ENCODE measurements around the gene OSBPL1A. TPM values are rescaled to one million over a fixed set of nuclear protein-coding genes. Genes with fewer than 3 reads are reported as not detected.
A peak's percentile ranks its signal among the peaks of the same experiment; 100 is the strongest.
"Not testable (repeated sequence)": the region's sequence is repeated elsewhere in the genome, so short reads cannot be mapped to it uniquely, and the experiment has no call there.

Gene OSBPL1A
- total RNA-seq, 1 experiment from 2014 or later = 35.4 TPM

- no peak for DNase-seq (ENCODE audit: low read depth)
These were observed 210.6 kb downstream of the OSBPL1A start for GRCh38 chr18:24187049-24187448.

- DNase-seq (ENCODE audit: low read depth) = no peak
These were observed 211.8 kb downstream of the OSBPL1A start for GRCh38 chr18:24185805-24186204.

GRCh38 chr18:24181806-24182205 lies 215.8 kb downstream of the OSBPL1A start:
- DNase-seq (ENCODE audit: low read depth) = peak; percentile 1

GRCh38 chr18:24180048-24180447 lies 217.6 kb downstream of the OSBPL1A start:
- no peak for DNase-seq (ENCODE audit: low read depth)

DNA sequence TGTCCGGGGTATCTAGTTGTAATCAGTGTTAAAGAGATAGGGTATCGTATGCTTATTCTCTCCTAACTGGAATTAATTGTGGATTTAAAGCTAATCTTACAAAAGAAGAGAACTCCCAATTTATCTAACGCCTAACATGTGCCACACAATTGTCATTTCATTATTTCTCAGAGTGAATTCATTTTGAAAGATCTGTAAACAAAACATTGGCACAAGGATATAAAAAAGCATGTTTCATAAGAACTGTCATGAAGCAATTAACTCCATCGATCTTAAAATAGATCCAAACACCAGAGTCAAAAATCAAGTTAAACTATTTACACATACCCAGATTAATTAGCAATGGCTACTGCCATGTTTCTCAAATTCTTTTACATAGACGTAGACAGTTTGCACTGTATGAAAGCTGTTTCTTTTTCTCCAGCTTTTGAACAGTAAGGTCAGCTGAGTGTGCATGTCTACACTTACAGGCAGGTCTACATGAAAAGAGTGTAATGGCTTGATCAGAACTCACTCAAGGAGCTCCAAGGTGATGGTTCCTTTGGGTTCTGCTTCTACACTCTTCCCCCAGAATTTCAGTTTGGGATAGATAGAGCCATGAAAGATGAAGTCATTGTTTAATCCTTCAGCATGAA lies 220.0 kb downstream of the OSBPL1A start:
- DNase-seq (ENCODE audit: low read depth) = no peak

DNA sequence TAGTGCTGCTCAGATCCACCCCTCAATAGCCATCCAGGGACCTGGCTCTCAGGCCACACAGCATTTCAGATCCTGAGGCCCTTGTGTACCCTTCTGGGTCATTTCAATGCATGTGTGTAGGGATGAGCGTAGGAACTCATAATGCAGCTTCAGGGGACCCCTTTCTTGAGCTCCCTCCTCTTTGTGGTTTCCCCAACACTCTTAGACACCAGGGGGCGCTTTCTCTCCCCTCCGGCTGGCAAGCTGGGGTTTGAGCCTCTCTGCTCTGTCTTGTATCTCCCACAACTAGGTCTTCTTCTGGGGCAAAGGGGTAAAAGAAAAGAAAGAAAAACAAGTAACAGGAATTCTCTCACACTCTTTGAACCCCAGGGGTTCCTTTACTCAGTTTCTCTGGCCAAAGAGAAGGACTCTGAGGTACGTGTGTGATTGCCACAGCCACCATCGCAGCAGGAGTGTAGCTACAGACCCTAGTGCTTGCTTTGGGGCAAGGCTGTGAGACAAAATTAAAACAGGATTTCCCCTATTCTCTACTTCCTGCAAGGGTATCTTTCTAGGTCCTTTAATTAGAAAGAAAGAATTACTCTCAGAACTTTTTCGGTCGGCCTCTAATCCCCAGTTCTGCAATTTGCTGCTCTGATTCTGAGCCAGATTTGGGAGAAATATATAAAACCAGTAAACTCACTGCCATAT lies 220.8 kb downstream of the OSBPL1A start:
- DNase-seq (ENCODE audit: low read depth) = peak; percentile 44

GRCh38 chr18:24173997-24174396 lies 223.6 kb downstream of the OSBPL1A start:
- no peak for DNase-seq (ENCODE audit: low read depth)

- no peak for DNase-seq (ENCODE audit: low read depth)
These were observed 227.3 kb downstream of the OSBPL1A start for GRCh38 chr18:24170360-24170759.

DNA sequence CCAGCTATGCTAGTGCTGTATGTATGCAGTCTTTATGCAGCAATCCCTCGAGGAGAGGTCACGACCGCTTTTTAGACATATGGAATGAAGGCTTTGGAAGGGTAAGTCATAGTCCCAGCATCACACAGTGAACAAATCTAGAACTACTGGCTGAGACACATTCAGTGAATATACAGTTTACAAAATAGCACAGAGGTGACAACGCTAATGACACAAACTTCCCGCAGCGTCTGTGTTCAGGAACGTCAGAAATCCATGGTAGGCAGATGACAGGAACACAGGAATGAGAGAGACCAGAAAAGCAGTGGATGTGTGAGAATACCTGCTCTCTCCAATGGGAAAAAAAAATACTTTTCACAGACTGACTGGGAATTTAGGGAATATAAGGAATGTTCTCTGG lies 229.1 kb downstream of the OSBPL1A start:
- DNase-seq (ENCODE audit: low read depth) = no peak

- no peak for DNase-seq (ENCODE audit: low read depth)
These were observed 236.3 kb downstream of the OSBPL1A start for GRCh38 chr18:24161304-24161703.

GRCh38 chr18:24160086-24160485 lies 237.5 kb downstream of the OSBPL1A start:
- no peak for DNase-seq (ENCODE audit: low read depth)

DNA sequence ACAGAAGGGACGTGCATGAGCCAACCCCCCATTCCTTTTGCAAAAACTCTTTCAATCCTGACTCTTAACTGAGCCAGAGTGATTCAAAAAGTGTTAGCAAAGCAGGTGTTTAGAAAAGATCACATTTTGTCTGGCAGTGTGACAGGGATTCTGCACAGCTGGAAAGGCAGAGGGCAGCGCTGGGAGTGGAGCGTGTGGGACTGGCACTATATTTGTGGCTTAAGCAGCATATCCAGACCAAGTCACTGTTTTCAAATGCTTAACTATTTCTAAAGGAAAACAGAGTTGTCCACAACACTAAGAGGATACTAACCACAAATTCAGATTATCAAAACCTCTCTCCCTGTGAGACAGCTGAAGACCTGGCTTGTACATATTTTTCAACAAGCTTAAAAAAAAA lies 239.8 kb downstream of the OSBPL1A start:
- no peak for DNase-seq (ENCODE audit: low read depth)

- DNase-seq (ENCODE audit: low read depth) = no peak
These were observed 244.2 kb downstream of the OSBPL1A start for GRCh38 chr18:24153397-24153796.

DNA sequence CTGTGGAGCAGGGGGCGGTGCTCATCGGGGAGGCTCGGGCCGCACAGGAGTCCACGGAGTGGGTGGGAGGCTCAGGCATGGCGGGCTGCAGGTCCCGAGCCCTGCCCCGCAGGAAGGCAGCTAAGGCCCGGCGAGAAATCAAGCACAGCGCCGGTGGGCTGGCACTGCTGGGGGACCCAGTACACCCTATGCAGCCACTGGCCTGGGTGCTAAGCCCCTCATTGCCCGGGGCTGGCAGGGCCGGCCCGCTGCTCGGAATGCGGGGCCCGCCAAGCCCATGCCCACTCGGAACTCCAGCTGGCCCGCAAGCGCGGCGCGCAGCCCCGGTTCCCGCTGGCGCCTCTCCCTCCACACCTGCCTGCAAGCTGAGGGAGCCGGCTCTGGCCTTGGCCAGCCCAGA lies 248.0 kb downstream of the OSBPL1A start:
- DNase-seq (ENCODE audit: low read depth) = not testable (repeated sequence)

DNA sequence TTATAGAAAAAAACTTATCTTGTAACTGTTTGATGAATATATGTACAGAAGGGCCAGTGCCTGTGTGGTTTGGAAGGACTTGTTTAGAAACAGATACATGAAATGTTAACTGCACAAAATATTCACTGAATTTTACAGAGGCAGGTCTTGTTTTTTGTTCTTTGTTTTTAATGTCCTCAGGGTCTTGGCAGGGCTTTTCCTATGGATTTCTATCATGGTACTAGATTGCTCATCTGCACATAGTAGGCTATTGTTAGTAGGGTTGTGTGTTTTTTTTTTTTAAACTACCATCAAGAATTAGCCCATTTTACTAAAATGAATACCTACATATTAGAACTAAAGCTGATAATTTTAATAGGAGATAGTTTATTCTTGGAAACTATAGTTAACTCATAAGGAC lies 255.2 kb downstream of the OSBPL1A start:
- DNase-seq (ENCODE audit: low read depth) = no peak

DNA sequence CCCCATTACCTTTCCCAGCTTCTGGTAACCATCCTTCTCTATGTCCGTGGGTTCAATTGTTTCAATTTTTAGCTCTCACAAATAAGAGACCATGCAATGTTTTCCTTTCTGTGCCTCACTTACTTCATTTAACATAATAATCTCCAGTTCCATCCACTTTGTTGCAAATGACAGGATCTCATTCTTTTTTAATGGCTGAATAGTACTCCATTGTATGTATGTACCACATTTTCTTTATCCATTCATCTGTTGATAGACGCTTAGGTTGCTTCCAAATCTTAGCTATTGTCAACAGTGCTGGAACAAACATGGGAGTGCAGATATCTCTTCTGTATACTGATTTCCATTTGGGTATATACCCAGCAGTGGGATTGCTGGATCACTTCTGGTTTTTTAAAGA lies 256.9 kb downstream of the OSBPL1A start:
- no peak for DNase-seq (ENCODE audit: low read depth)

DNA sequence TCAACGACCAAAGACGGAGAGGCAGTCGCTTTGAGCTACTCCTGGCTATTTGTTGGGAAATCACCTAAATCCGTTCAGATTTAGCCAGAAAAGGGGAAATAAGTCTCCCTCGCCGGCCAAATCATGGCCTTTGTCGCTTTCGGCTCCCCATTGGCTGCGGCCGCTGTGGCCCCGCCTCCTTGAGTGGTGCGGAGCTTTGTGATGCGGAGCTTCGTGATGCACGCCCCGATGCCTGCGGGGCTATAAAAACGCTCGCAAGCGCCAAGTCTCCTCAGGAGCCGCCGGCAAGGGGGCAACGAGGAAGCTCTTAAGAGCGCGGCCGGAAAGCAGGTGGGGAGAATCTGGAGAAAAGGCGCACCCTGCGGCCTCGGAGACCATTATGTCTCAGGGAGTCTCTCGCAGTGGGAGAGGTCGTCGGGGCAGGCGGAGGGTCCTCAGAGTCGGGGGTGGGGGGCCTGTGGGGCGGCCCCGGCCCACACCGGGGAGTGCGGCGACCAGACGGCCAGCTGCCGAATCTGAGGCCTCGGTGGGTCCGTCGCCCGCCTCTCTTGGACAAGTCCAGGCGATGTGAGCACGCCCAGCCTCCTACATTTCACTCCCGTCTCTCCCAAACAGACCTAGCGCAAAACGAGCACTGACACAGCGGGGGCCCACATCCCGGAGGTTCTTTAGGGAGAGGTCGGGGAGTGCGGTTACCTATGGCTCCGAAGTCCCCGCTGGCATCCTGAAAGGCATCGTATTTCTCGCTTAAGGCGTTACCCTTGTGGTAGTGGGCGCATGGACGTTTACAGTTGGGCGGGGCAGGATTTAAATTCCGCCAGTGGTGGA lies 258.6 kb downstream of the OSBPL1A start, which contains the start of gene CABYR:
Gene CABYR (plus strand): TSS at position 274 of the 828 bp plus-strand sequence. CDS start 4,053 bp downstream, outside the sequence.
- DNase-seq (ENCODE audit: low read depth) = peak; percentile 90

- DNase-seq (ENCODE audit: low read depth) = no peak
These were observed 259.2 kb downstream of the OSBPL1A start for GRCh38 chr18:24138409-24138788.

DNA sequence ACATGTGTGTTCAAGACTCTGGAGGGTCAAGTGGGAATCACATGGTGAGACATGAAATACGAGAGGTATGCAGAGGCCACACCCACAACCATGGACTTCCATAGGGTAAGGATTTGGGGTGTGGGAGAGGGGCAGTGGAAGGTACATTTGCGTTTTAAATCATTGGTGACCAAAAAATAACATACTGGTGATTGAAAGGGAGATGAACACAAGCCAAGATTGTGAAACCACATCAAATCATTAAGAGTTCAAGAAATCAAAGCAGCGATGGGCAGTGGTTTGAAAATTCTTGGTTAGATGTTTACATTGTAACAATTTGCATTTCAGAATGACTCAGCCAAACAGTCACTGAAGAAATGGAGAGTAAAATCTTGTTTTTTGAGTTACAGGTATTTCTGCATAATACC lies 260.7 kb downstream of the OSBPL1A start:
- no peak for DNase-seq (ENCODE audit: low read depth)

DNA sequence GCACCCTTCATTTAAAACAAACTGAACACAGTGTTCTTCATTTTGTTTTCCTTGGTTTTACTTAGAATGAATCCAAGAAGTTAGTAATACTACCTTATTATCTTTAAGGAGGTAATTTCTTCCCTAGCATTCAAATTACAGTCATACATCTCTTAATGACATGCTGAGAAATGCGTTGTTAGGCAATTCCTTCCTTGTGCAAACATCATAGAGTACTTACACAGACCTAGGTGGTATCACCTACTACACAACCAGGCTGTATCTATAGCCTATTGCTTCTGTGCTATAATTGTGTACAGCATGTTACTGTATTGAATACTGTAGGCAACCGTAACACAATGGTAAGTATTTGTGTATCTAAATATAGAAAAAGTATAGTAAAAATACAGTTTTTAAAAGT lies 267.1 kb downstream of the OSBPL1A start:
- no peak for DNase-seq (ENCODE audit: low read depth)

DNA sequence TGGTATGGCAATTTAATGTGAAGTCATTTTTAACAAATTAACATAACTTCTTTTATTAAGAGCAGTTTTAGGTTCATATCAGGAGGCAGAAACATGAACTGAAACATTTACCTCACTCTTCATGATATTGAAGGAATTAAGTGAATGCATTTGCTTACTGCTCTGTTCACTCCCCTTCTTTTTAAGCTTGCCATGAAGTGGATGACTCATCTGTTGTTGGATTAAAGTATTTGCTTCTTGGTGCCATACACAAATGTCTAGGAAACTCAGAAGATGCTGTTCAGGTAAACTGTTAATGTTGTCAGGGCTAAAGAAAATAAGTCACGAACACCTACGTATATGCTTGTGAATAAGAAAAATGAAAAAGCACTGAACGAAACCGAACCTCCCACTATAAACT lies 268.9 kb downstream of the OSBPL1A start:
- DNase-seq (ENCODE audit: low read depth) = no peak

- no peak for DNase-seq (ENCODE audit: low read depth)
These were observed 269.9 kb downstream of the OSBPL1A start for GRCh38 chr18:24127735-24128134.
